ENCODE measurements around the gene HOXA2. TPM values are rescaled to one million over a fixed set of nuclear protein-coding genes. Genes with fewer than 3 reads are reported as not detected.

Gene HOXA2
- total RNA-seq, 1 donor from 2014 or later: not detected

DNA sequence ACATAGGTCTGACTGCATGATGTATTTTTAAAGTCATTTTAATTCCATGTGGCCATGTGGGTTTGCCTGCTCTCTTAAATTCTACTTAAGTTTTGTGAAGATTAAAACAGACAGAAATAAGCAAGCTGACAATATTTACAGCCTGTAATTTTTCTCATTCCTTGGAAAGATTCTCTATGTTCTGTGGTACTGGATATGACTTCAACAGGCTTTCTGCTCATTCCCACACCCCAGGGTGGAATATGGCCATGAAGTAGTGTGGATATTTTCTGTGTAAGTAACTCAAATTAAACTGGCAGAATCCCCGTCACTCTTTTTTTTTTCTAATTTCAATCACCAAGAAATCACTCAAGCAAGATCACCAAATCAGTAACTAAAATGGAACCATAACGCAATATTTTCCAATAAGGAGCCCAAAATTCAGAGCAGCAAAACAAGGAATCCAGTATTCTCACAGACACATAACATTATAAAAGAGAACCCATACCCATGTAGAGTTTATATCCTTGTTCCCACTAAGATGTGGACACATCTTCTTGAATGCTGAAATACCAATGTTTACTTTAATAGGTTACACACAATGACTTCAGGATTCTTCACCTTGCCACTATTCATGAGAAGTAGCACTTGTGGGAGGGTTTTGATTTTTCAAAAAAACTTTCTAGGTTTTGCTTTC, 35.3 kb upstream of the HOXA2 start:
- no peak for DNase-seq
- H3K4me1 Mint-ChIP-seq (ENCODE audit: low read depth, unreplicated experiment): no peaks in the 10 kb centered on the region
- H3K27ac Mint-ChIP-seq (ENCODE audit: unreplicated experiment): no peak overlapping the region
- TF ChIP-seq, protein P1, sequence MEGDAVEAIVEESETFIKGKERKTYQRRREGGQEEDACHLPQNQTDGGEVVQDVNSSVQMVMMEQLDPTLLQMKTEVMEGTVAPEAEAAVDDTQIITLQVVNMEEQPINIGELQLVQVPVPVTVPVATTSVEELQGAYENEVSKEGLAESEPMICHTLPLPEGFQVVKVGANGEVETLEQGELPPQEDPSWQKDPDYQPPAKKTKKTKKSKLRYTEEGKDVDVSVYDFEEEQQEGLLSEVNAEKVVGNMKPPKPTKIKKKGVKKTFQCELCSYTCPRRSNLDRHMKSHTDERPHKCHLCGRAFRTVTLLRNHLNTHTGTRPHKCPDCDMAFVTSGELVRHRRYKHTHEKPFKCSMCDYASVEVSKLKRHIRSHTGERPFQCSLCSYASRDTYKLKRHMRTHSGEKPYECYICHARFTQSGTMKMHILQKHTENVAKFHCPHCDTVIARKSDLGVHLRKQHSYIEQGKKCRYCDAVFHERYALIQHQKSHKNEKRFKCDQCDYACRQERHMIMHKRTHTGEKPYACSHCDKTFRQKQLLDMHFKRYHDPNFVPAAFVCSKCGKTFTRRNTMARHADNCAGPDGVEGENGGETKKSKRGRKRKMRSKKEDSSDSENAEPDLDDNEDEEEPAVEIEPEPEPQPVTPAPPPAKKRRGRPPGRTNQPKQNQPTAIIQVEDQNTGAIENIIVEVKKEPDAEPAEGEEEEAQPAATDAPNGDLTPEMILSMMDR (IDR thresholded peaks at IDR 0.05; ENCODE audit: partially characterized antibody, unreplicated experiment): no peak
- H3K27me3 Mint-ChIP-seq (ENCODE audit: unreplicated experiment): peaks cover 40% of the 10 kb centered on the region
- H3K36me3 Mint-ChIP-seq (ENCODE audit: unreplicated experiment): peaks cover 5% of the 10 kb centered on the region
- H3K9me3 Mint-ChIP-seq (ENCODE audit: unreplicated experiment): peaks cover 4% of the 10 kb centered on the region
- no peak overlapping the region for H3K4me3 Mint-ChIP-seq (ENCODE audit: unreplicated experiment)

DNA sequence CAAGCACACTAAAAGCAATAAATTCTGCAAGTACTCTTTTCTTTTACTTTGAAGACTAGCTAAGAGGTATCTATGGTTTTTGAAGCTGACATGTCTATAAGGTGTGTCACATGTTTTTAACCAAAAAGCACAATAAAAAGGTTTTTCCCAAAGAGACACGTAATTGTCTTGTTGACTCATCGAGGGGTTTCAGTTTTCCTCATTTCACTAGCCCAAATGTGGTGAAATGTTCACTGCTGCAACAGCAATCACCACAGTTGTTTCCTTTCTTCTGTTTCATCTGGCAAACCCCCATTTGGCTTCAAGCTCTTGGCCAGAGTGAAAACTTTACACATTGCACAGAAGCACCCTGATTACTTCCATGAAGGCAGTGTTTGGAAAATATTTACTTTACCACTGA, 31.9 kb upstream of the HOXA2 start:
- TF ChIP-seq, protein P1 (IDR thresholded peaks at IDR 0.05; ENCODE audit: partially characterized antibody, unreplicated experiment): no peak
- H3K4me1 Mint-ChIP-seq (ENCODE audit: low read depth, unreplicated experiment): no peaks in the 10 kb centered on the region
- H3K9me3 Mint-ChIP-seq (ENCODE audit: unreplicated experiment): peaks cover 5% of the 10 kb centered on the region
- no peak for DNase-seq
- H3K27me3 Mint-ChIP-seq (ENCODE audit: unreplicated experiment): peaks cover 35% of the 10 kb centered on the region
- no peaks in the 10 kb centered on the region for H3K36me3 Mint-ChIP-seq (ENCODE audit: unreplicated experiment)
- no peak overlapping the region for H3K4me3 Mint-ChIP-seq (ENCODE audit: unreplicated experiment)
- no peak overlapping the region for H3K27ac Mint-ChIP-seq (ENCODE audit: unreplicated experiment)

DNA sequence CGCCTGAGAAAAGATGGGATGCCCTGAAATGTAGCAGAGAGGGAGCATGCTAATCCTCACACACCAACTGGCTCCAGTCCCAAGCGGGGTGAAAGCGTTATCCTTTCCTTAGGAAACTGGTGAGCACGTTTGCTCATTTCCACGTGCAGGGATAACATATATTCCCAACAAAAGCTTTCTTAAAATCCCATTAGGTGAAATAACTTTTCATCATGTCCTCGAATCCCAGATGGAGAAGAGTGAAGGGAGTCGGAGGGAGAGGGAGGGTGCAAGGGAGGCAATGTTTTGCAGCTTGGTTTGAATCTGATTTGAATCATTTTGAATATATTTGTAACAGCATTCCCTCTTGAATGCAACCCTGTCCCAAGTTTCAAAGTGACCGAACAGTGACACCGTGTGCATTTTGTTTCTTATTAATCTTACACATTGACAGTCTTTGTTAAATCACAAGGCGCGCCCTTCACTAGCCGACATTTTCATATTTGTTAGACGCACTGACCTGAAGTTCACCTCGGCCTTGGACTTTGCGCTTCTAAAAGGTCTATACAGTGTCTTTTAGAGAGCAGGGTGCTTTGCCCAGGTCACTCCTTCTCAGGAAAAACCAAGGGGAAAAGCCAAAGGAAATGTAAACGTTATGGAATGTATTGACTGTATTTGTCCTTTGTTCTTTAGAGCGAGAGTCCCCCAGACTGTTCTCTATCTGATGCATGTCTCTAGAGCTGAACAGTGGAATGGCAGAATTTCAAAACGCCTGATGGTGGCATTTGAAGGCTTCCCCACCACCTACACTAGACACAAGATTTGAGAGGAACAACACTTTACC, 31.1 kb upstream of the HOXA2 start:
- H3K9me3 Mint-ChIP-seq (ENCODE audit: unreplicated experiment): peaks cover 5% of the 10 kb centered on the region
- no peak overlapping the region for H3K4me3 Mint-ChIP-seq (ENCODE audit: unreplicated experiment)
- TF ChIP-seq, protein P1 (IDR thresholded peaks at IDR 0.05; ENCODE audit: partially characterized antibody, unreplicated experiment): no peak
- H3K36me3 Mint-ChIP-seq (ENCODE audit: unreplicated experiment): no peaks in the 10 kb centered on the region
- DNase-seq: no peak
- H3K27ac Mint-ChIP-seq (ENCODE audit: unreplicated experiment): no peak overlapping the region
- peaks cover 40% of the 10 kb centered on the region for H3K27me3 Mint-ChIP-seq (ENCODE audit: unreplicated experiment)
- H3K4me1 Mint-ChIP-seq (ENCODE audit: low read depth, unreplicated experiment): no peaks in the 10 kb centered on the region

DNA sequence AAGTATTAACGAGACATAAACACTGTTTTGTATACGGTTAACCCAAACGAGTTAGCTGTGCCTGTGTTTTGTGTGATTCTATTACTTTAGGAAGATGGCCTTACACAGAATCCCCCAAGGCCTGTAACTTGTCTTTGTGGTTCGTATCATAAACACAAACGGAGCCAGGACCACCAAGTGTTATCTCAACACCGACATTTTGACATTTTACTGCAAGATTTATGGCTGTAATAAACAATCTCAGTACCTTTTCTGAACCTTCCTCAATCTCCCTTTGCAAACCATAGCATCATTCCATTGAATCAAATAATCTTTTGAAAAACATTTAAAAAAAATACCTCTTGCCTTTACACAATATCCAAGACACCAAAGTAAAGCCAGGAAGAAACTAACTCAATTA, 30.5 kb upstream of the HOXA2 start:
- peaks cover 5% of the 10 kb centered on the region for H3K9me3 Mint-ChIP-seq (ENCODE audit: unreplicated experiment)
- DNase-seq: no peak
- no peaks in the 10 kb centered on the region for H3K4me1 Mint-ChIP-seq (ENCODE audit: low read depth, unreplicated experiment)
- TF ChIP-seq, protein P1 (IDR thresholded peaks at IDR 0.05; ENCODE audit: partially characterized antibody, unreplicated experiment): no peak
- H3K4me3 Mint-ChIP-seq (ENCODE audit: unreplicated experiment): no peak overlapping the region
- no peaks in the 10 kb centered on the region for H3K36me3 Mint-ChIP-seq (ENCODE audit: unreplicated experiment)
- H3K27ac Mint-ChIP-seq (ENCODE audit: unreplicated experiment): no peak overlapping the region
- H3K27me3 Mint-ChIP-seq (ENCODE audit: unreplicated experiment): peaks cover 36% of the 10 kb centered on the region

DNA sequence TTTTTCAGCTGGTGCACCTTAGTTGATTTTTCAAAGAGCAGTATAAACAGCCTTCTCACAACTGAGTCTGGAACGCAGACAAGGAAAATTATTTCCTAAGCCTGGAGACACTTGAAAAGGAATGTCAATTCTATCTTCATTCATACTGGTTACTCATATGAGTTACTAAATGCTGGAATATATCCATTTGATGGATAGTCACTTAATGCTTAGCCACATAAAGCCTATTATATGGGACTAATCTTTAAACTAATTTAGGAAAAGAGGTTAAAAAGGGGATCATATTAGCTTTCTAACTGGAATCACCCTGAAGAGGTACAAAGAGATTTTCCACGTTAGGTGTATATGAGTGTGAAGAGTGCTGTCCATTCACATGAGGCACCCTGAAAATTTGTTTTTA, 29.7 kb upstream of the HOXA2 start:
- no peak for DNase-seq
- H3K4me3 Mint-ChIP-seq (ENCODE audit: unreplicated experiment): no peak overlapping the region
- TF ChIP-seq, protein P1 (IDR thresholded peaks at IDR 0.05; ENCODE audit: partially characterized antibody, unreplicated experiment): no peak
- H3K9me3 Mint-ChIP-seq (ENCODE audit: unreplicated experiment): peaks cover 5% of the 10 kb centered on the region
- no peaks in the 10 kb centered on the region for H3K4me1 Mint-ChIP-seq (ENCODE audit: low read depth, unreplicated experiment)
- H3K27me3 Mint-ChIP-seq (ENCODE audit: unreplicated experiment): peaks cover 36% of the 10 kb centered on the region
- no peaks in the 10 kb centered on the region for H3K36me3 Mint-ChIP-seq (ENCODE audit: unreplicated experiment)
- no peak overlapping the region for H3K27ac Mint-ChIP-seq (ENCODE audit: unreplicated experiment)

All from glutamatergic neuron (in vitro differentiated cells).